HCT116 (cell line): ENCODE results near the gene DLG2.

Source experiments
- ATF3 ChIP-seq: IDR thresholded peaks from 2 replicates; pipeline ENCODE4 v1.6.1; 2012
- CTCF ChIP-seq, 3 experiments: fragments of 200-600 bp in 1 of 3; sonication (generic) in 1 of 3; IDR thresholded peaks in 2 of 3; conservative IDR thresholded peaks in 1 of 3; 2 replicates each; pipeline ENCODE4 v1.5.1; 2012 to 2017; ENCODE audit warnings: low read depth in 2 of 3, low read length in 2 of 3, antibody characterized with exemption in 1 of 3, borderline replicate concordance in 1 of 3, control low read depth in 1 of 3, mild to moderate bottlenecking in 1 of 3, mixed read lengths in 1 of 3, mixed run types in 1 of 3, moderate library complexity in 1 of 3; ENCODE audit not compliant: insufficient read depth in 1 of 3
- EGR1 ChIP-seq: IDR thresholded peaks from 2 replicates; pipeline ENCODE4 v1.6.1; 2012; ENCODE audit warnings: low read depth
- ELF1 ChIP-seq: IDR thresholded peaks from 2 replicates; pipeline ENCODE4 v1.6.1; 2012; ENCODE audit warnings: low read depth, borderline replicate concordance
- EZH2 ChIP-seq: fragments of 200-600 bp; sonication (generic); IDR thresholded peaks from 2 replicates; pipeline ENCODE4 v1.6.1; 2017; ENCODE audit warnings: antibody characterized with exemption, mixed run types
- EZH2phosphoT487 ChIP-seq: fragments of 200-600 bp; IDR thresholded peaks from 2 replicates; pipeline ENCODE4 v1.6.1; 2018; ENCODE audit warnings: antibody characterized with exemption, borderline replicate concordance
- JUND ChIP-seq: IDR thresholded peaks from 2 replicates; pipeline ENCODE4 v1.6.1; 2012
- POLR2A ChIP-seq: IDR thresholded peaks from 2 replicates; pipeline ENCODE4 v1.7.0; 2011; ENCODE audit warnings: borderline replicate concordance; ENCODE audit not compliant: insufficient read depth, insufficient read length; ENCODE audit errors: extremely low read depth
- POLR2AphosphoS5 ChIP-seq: IDR thresholded peaks from 2 replicates; pipeline ENCODE4 v1.6.1; 2011; ENCODE audit warnings: mild to moderate bottlenecking, low read depth, low read length, moderate library complexity
- SP1 ChIP-seq: IDR thresholded peaks from 2 replicates; pipeline ENCODE4 v1.6.1; 2012; ENCODE audit warnings: low read depth
- TCF7L2 ChIP-seq: IDR thresholded peaks from 2 replicates; pipeline ENCODE4 v1.7.0; 2011; ENCODE audit warnings: borderline replicate concordance, inconsistent platforms; ENCODE audit not compliant: insufficient read depth, insufficient read length; ENCODE audit errors: extremely low read depth
- ZFX ChIP-seq: fragments of 450-650 bp; IDR thresholded peaks from 2 replicates; pipeline ENCODE4 v1.6.1; 2017
- TF ChIP-seq, protein P1 (sequence below): IDR thresholded peaks from 2 replicates; pipeline ENCODE4 v1.6.1; 2012
- TF ChIP-seq, protein P2 (sequence below): IDR thresholded peaks from 2 replicates; pipeline ENCODE4 v1.6.1; 2012; ENCODE audit warnings: low read depth

GRCh38 chr11:83972536-83972935 is 1654.6 kb downstream of the DLG2 start:
- TF ChIP-seq POLR2A = no peak
- no peak for TF ChIP-seq JUND
- TF ChIP-seq CTCF (IDR thresholded peaks at IDR 0.05 in 2 of 3, conservative IDR thresholded peaks at IDR 0.05 in 1 of 3; ENCODE audit: borderline replicate concordance in 1 of 3, insufficient read depth in 1 of 3, low read depth in 2 of 3, low read length in 2 of 3) = no peak
- TF ChIP-seq POLR2AphosphoS5 = no peak
- no peak for TF ChIP-seq EZH2
- TF ChIP-seq SP1 = no peak
- no peak for TF ChIP-seq EZH2phosphoT487
- no peak for TF ChIP-seq ATF3
- TF ChIP-seq TCF7L2 = no peak
- TF ChIP-seq, protein P1, sequence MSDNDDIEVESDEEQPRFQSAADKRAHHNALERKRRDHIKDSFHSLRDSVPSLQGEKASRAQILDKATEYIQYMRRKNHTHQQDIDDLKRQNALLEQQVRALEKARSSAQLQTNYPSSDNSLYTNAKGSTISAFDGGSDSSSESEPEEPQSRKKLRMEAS = no peak
- TF ChIP-seq, protein P2, sequence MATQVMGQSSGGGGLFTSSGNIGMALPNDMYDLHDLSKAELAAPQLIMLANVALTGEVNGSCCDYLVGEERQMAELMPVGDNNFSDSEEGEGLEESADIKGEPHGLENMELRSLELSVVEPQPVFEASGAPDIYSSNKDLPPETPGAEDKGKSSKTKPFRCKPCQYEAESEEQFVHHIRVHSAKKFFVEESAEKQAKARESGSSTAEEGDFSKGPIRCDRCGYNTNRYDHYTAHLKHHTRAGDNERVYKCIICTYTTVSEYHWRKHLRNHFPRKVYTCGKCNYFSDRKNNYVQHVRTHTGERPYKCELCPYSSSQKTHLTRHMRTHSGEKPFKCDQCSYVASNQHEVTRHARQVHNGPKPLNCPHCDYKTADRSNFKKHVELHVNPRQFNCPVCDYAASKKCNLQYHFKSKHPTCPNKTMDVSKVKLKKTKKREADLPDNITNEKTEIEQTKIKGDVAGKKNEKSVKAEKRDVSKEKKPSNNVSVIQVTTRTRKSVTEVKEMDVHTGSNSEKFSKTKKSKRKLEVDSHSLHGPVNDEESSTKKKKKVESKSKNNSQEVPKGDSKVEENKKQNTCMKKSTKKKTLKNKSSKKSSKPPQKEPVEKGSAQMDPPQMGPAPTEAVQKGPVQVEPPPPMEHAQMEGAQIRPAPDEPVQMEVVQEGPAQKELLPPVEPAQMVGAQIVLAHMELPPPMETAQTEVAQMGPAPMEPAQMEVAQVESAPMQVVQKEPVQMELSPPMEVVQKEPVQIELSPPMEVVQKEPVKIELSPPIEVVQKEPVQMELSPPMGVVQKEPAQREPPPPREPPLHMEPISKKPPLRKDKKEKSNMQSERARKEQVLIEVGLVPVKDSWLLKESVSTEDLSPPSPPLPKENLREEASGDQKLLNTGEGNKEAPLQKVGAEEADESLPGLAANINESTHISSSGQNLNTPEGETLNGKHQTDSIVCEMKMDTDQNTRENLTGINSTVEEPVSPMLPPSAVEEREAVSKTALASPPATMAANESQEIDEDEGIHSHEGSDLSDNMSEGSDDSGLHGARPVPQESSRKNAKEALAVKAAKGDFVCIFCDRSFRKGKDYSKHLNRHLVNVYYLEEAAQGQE = no peak
- TF ChIP-seq ZFX = no peak
- no peak for TF ChIP-seq ELF1
- TF ChIP-seq EGR1 = no peak
